ENCODE data around the gene MDK.
"Not testable (repeated sequence)": the region's sequence is repeated elsewhere in the genome, so short reads cannot be mapped to it uniquely, and the experiment has no call there.

The MDK gene

GRCh38 chr11:46378811-46379481 is 2.5 kb upstream of the MDK start:
- TF ChIP-seq Cebpa-rat (IDR thresholded peaks at IDR 0.05): no peak
- H3K4me1 ChIP-seq: peaks cover 26 to 55% (median 44%) of the 10 kb centered on the region in 10 experiments
- H3K9ac ChIP-seq: peak overlapping the region in 5 of 11 experiments; percentile 9 to 92 (median 88); a peak in 7 of 22 replicates
- no peak overlapping the region for H3K4me3 ChIP-seq
- H3K27ac ChIP-seq: peak overlapping the region in 8 of 11 experiments; percentile 15 to 92 (median 74); a peak in 11 of 22 replicates
- peaks cover 0 to 19% (median 0%) of the 10 kb centered on the region in 11 experiments; a peak in 7 of 22 replicates for H3K27me3 ChIP-seq
- peaks cover 45 to 58% (median 52%) of the 10 kb centered on the region in 11 experiments for H3K36me3 ChIP-seq
- peaks cover 0 to 90% (median 36%) of the 10 kb centered on the region in 11 experiments; a peak in 18 of 22 replicates for H4K20me1 ChIP-seq
- H3K4me2 ChIP-seq: peak overlapping the region; percentile 94 to 100 (median 99)
- H3K9me3 ChIP-seq (replicated peaks in 1 of 11): no peaks in the 10 kb centered on the region

- Histone ChIP-seq H3K36me3 (peaks cover 38 to 52% (median 44%) of the 10 kb centered on the region in 11 experiments), H3K27ac (peak overlapping the region in 9 of 11 experiments; percentile 15 to 92 (median 86); a peak in 14 of 22 replicates), H3K9ac (peak overlapping the region in 9 of 11 experiments; percentile 45 to 94 (median 89); a peak in 14 of 22 replicates), H3K4me2 (peak overlapping the region; percentile 94 to 100 (median 99)), H3K27me3 (peaks cover 0 to 19% (median 0%) of the 10 kb centered on the region in 11 experiments; a peak in 7 of 22 replicates), H4K20me1 (peaks cover 0 to 90% (median 34%) of the 10 kb centered on the region in 11 experiments; a peak in 18 of 22 replicates), H3K4me1 (peaks cover 26 to 56% (median 45%) of the 10 kb centered on the region in 10 experiments), H3K4me3 (peak overlapping the region in 2 of 10 experiments; percentile 77 to 79; a peak in 3 of 20 replicates)
- H3K9me3 ChIP-seq (replicated peaks in 1 of 11): not testable (repeated sequence)
These were observed 1.8 kb upstream of the MDK start for GRCh38 chr11:46379482-46380293.

GRCh38 chr11:46380340-46381047 is 975 bp upstream of the MDK start:
- H3K9me3 ChIP-seq (replicated peaks in 1 of 11): no peaks in the 10 kb centered on the region
- H3K27me3 ChIP-seq: peaks cover under 1 to 19% (median 3%) of the 10 kb centered on the region in 11 experiments; a peak in 17 of 22 replicates
- peak overlapping the region; percentile 72 to 92 (median 88) for H3K27ac ChIP-seq
- TF ChIP-seq Cebpa-rat (IDR thresholded peaks at IDR 0.05): no peak
- H3K4me2 ChIP-seq: peak overlapping the region; percentile 94 to 100 (median 99)
- H4K20me1 ChIP-seq: peaks cover 0 to 86% (median 34%) of the 10 kb centered on the region in 11 experiments; a peak in 18 of 22 replicates
- peak overlapping the region; percentile 78 to 94 (median 89) for H3K9ac ChIP-seq
- H3K4me1 ChIP-seq: peaks cover 26 to 56% (median 45%) of the 10 kb centered on the region in 10 experiments
- peaks cover 30 to 44% (median 36%) of the 10 kb centered on the region in 11 experiments for H3K36me3 ChIP-seq
- peak overlapping the region; percentile 71 to 79 (median 76) for H3K4me3 ChIP-seq

- Histone ChIP-seq H3K4me2 (peak overlapping the region; percentile 90 to 100 (median 98)), H3K4me3 (peak overlapping the region; percentile 52 to 79 (median 74)), H3K36me3 (peaks cover 15 to 28% (median 21%) of the 10 kb centered on the region in 11 experiments), H3K27ac (peak overlapping the region in 9 of 11 experiments; percentile 25 to 91 (median 88); a peak in 17 of 22 replicates), H3K9ac (peak overlapping the region; percentile 60 to 94 (median 89)), H3K27me3 (peaks cover 16 to 30% (median 18%) of the 10 kb centered on the region in 11 experiments), H3K4me1 (peaks cover 26 to 56% (median 45%) of the 10 kb centered on the region in 10 experiments), H3K9me3 (replicated peaks in 1 of 11) (no peaks in the 10 kb centered on the region), H4K20me1 (peaks cover 0 to 79% (median 34%) of the 10 kb centered on the region in 11 experiments; a peak in 19 of 22 replicates)
- no peak for TF ChIP-seq Cebpa-rat (IDR thresholded peaks at IDR 0.05)
These were observed 563 bp downstream of the MDK start for GRCh38 chr11:46381819-46382645.

- H3K36me3 ChIP-seq: peaks cover 7 to 20% (median 13%) of the 10 kb centered on the region in 11 experiments
- H3K9ac ChIP-seq: peak overlapping the region in 9 of 11 experiments; percentile 70 to 94 (median 91); a peak in 17 of 22 replicates
- peaks cover 24 to 38% (median 26%) of the 10 kb centered on the region in 11 experiments for H3K27me3 ChIP-seq
- peaks cover 32 to 60% (median 48%) of the 10 kb centered on the region in 10 experiments for H3K4me1 ChIP-seq
- peak overlapping the region; percentile 90 to 100 (median 98) for H3K4me2 ChIP-seq
- no peak for TF ChIP-seq Cebpa-rat (IDR thresholded peaks at IDR 0.05)
- no peaks in the 10 kb centered on the region for H3K9me3 ChIP-seq (replicated peaks in 1 of 11)
- H3K4me3 ChIP-seq: peak overlapping the region; percentile 52 to 79 (median 74); a peak in 18 of 20 replicates
- peaks cover 0 to 79% (median 32%) of the 10 kb centered on the region in 11 experiments; a peak in 19 of 22 replicates for H4K20me1 ChIP-seq
- H3K27ac ChIP-seq: peak overlapping the region in 8 of 11 experiments; percentile 77 to 91 (median 88); a peak in 15 of 22 replicates
These were observed 1.4 kb downstream of the MDK start for GRCh38 chr11:46382646-46383403.

GRCh38 chr11:46383404-46383758 is 1.9 kb downstream of the MDK start:
- TF ChIP-seq Cebpa-rat (IDR thresholded peaks at IDR 0.05): no peak
- no peak overlapping the region for H3K27ac ChIP-seq
- H3K9ac ChIP-seq: no peak overlapping the region; a peak in 1 of 22 replicates
- H3K4me1 ChIP-seq: peaks cover 32 to 60% (median 46%) of the 10 kb centered on the region in 10 experiments
- peak overlapping the region in 3 of 10 experiments; percentile 73 to 77 (median 77); a peak in 5 of 20 replicates for H3K4me3 ChIP-seq
- H3K36me3 ChIP-seq: peaks cover 1 to 15% (median 7%) of the 10 kb centered on the region in 11 experiments; a peak in 19 of 22 replicates
- peaks cover 0 to 79% (median 32%) of the 10 kb centered on the region in 11 experiments; a peak in 19 of 22 replicates for H4K20me1 ChIP-seq
- no peaks in the 10 kb centered on the region for H3K9me3 ChIP-seq (replicated peaks in 1 of 11)
- H3K27me3 ChIP-seq: peaks cover 30 to 44% (median 32%) of the 10 kb centered on the region in 11 experiments
- peak overlapping the region in 9 of 11 experiments; percentile 92 to 100 (median 98); a peak in 15 of 22 replicates for H3K4me2 ChIP-seq

Measured in BLaER1 treated with 17β-estradiol and CSF1 and Interleukin-3, amounts not matched to agents 10 nM and 100 nM (cell line).